Ishikawa (cell line): Measurements from ENCODE around the gene RBM6.

ENCODE experiments used
- CEBPB ChIP-seq: IDR thresholded peaks from 2 replicates; pipeline ENCODE4 v1.6.1; 2012
- CREB1 ChIP-seq: IDR thresholded peaks from 2 replicates; pipeline ENCODE4 v1.6.1; 2012; ENCODE audit warnings: low read depth
- EGR1 ChIP-seq: IDR thresholded peaks from 2 replicates; pipeline ENCODE4 v1.6.1; 2012
- EP300 ChIP-seq: IDR thresholded peaks from 2 replicates; pipeline ENCODE4 v1.6.1; 2012; ENCODE audit warnings: borderline replicate concordance
- FOXM1 ChIP-seq: IDR thresholded peaks from 2 replicates; pipeline ENCODE4 v1.6.1; 2012; ENCODE audit warnings: low read depth, borderline replicate concordance
- MAX ChIP-seq: IDR thresholded peaks from 2 replicates; pipeline ENCODE4 v1.6.1; 2012
- NFIC ChIP-seq: IDR thresholded peaks from 2 replicates; pipeline ENCODE4 v1.6.1; 2012
- RAD21 ChIP-seq: IDR thresholded peaks from 2 replicates; pipeline ENCODE4 v1.6.1; 2012; ENCODE audit warnings: low read depth
- REST ChIP-seq: IDR thresholded peaks from 2 replicates; pipeline ENCODE4 v1.6.1; 2012; ENCODE audit warnings: low read depth, mild to moderate bottlenecking
- TAF1 ChIP-seq: IDR thresholded peaks from 2 replicates; pipeline ENCODE4 v1.6.1; 2012; ENCODE audit warnings: low read depth, mild to moderate bottlenecking
- TCF12 ChIP-seq: IDR thresholded peaks from 2 replicates; pipeline ENCODE4 v1.6.1; 2012; ENCODE audit warnings: low read depth
- TEAD4 ChIP-seq: IDR thresholded peaks from 2 replicates; pipeline ENCODE4 v1.6.1; 2012
- USF1 ChIP-seq: IDR thresholded peaks from 2 replicates; pipeline ENCODE4 v1.6.1; 2012
- YY1 ChIP-seq: IDR thresholded peaks from 2 replicates; pipeline ENCODE4 v1.6.1; 2012; ENCODE audit warnings: low read depth
- ZBTB7A ChIP-seq: IDR thresholded peaks from 2 replicates; pipeline ENCODE4 v1.6.1; 2012; ENCODE audit warnings: low read depth

The RBM6 gene

GRCh38 chr3:50015918-50016317 lies 76.0 kb downstream of the RBM6 start:
- TF ChIP-seq RAD21 (no peak), TAF1 (no peak), USF1 (no peak), CREB1 (no peak), REST (no peak), TEAD4 (no peak), MAX (no peak), YY1 (no peak), EP300 (no peak), CEBPB (no peak), ZBTB7A (no peak), NFIC (no peak)

GRCh38 chr3:50028346-50028745 lies 88.4 kb downstream of the RBM6 start:
- TF ChIP-seq TEAD4, result peak; percentile 30; the same call in 1 of the 2 replicates
- no peak for TF ChIP-seq YY1

GRCh38 chr3:50044976-50045375 lies 105.0 kb downstream of the RBM6 start:
- TF ChIP-seq REST (no peak), YY1 (no peak), EGR1 (no peak), FOXM1 (no peak), RAD21 (no peak), TAF1 (no peak), CEBPB (no peak), NFIC (no peak), MAX (no peak), USF1 (no peak), EP300 (no peak), TEAD4 (no peak), TCF12 (no peak), CREB1 (no peak)

- no peak for TF ChIP-seq TAF1
- no peak for TF ChIP-seq TEAD4
- TF ChIP-seq MAX, result no peak
- TF ChIP-seq REST, result no peak
- no peak for TF ChIP-seq CREB1
- TF ChIP-seq YY1, result no peak
- TF ChIP-seq EGR1, result no peak
- TF ChIP-seq ZBTB7A, result no peak
- no peak for TF ChIP-seq CEBPB
- no peak for TF ChIP-seq TCF12
- no peak for TF ChIP-seq EP300
- TF ChIP-seq NFIC, result no peak
- no peak for TF ChIP-seq FOXM1
- TF ChIP-seq RAD21, result no peak
- TF ChIP-seq USF1, result no peak
These were observed 107.5 kb downstream of the RBM6 start for GRCh38 chr3:50047426-50047825.
